ENCODE measurements around the gene CFAP74.

DNA sequence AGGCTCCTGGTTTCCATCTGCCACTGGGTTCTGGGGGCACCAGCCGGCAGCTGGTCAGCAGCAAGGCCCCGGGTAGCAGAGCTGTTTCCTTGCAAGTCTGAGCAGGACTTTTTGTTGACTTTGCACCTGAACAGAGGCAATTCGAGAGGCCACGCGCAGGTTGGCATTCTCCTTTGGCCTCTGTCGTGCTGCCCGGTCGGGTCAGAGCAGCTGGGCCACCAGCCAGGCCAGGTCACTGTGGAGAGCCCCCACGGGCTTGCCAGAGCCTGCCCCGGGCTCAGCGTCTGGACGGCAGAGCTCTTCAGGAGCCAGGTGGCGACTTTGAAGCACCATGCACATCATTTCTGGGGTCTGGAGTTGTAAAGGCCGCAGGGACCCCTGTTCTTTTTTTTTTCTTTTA is 56.1 kb downstream of the CFAP74 start:
- TF ChIP-seq, protein P1, sequence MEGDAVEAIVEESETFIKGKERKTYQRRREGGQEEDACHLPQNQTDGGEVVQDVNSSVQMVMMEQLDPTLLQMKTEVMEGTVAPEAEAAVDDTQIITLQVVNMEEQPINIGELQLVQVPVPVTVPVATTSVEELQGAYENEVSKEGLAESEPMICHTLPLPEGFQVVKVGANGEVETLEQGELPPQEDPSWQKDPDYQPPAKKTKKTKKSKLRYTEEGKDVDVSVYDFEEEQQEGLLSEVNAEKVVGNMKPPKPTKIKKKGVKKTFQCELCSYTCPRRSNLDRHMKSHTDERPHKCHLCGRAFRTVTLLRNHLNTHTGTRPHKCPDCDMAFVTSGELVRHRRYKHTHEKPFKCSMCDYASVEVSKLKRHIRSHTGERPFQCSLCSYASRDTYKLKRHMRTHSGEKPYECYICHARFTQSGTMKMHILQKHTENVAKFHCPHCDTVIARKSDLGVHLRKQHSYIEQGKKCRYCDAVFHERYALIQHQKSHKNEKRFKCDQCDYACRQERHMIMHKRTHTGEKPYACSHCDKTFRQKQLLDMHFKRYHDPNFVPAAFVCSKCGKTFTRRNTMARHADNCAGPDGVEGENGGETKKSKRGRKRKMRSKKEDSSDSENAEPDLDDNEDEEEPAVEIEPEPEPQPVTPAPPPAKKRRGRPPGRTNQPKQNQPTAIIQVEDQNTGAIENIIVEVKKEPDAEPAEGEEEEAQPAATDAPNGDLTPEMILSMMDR (IDR thresholded peaks at IDR 0.05) = no peak
- TF ChIP-seq POLR2A (IDR thresholded peaks at IDR 0.05) = no peak

All from thyroid gland (tissue), 4 donors.